Kasumi-1 (cell line): ENCODE measurements around the gene PHLDA3.

ENCODE experiments used
- DNase-seq, 2 experiments: peaks; one replicate each; lab custom pipeline; 2025; lab: John Stamatoyannopoulos, UW

Gene PHLDA3

GRCh38 chr1:201461645-201462441, 7.1 kb downstream of the PHLDA3 start:
- DNase-seq, result no peak

GRCh38 chr1:201460814-201461644, 8.0 kb downstream of the PHLDA3 start:
- no peak for DNase-seq

DNA sequence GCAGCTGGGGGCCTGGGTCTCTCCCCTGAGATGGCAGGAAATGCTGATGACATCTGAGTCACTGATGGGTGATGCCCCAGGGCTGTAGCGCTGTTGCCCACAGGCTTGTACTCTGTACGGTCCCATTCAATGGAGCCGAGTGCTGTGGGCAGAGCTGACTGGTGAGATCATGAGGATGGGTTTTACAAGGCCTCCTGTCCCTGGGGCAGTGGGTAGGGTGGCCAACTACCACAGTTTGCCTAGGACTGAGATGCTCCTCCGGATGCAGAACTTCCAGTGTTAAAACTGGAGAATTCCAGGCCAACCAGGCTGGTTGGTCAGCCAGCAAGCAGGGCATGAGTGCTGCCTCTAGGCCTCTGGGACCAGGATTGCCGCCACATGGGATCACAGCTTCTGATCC, 9.2 kb downstream of the PHLDA3 start:
- no peak for DNase-seq

DNA sequence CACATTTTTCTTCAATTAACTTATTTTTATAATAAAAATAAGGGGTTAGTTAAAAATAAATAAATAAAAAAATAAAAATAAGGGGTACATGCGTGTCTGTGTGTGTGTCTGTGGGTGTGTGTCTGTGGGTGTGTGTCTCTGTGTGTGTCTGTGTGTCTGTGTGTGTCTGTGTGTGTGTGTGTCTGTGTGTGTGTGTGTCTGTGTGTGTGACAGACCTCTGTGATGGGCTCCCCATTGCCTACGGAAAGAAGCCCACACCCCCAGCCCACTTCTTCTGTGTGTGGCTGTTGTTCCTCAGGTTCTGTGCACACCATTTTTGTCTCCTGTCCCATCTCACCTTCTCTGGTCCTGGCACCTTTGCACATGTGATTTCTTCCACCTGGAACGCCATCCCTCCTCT, 9.9 kb downstream of the PHLDA3 start:
- DNase-seq, result no peak

- DNase-seq, result no peak
Measured at GRCh38 chr1:201457508-201457960, 11.5 kb downstream of the PHLDA3 start.

DNA sequence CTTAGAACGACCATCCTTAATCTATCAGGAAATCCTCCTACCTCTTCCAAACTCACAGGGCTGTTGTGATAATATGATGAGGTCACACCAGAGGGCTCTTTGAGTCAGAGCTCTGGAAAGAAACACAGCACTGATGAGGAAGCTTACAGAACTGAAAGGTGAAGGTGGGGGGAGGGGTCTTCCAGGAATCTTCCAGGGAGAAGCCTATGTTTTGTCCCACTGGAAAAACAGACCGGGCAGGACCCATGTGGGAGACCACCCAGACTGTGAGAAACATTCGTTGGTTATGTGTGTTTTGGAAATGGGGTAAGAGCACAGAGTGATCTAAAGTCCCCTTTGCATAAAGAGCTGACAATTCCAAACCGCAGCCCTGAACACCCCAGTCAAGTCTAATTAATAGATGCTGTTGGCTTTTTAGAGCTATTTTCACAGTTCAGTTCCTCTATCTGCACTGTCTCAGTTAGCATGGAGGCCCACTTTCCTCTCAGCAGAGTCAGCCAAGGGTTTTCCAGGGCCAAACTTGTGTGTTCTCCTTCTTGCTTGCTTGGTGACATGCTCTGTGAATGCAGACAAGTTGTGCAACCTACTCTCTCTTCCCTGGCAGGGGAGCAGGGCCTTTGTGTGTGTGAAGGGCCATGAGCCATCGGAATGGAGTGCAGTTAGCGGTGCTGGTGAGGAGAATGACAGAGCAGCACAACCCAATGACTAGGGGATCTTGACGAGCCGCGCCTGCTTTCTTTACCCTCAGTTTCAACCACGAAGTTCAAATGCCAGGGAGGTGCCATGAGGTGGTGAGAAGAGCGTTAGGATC, 12.3 kb downstream of the PHLDA3 start:
- DNase-seq, result peak; percentile 14 to 28

GRCh38 chr1:201455098-201455497, 13.9 kb downstream of the PHLDA3 start:
- no peak for DNase-seq

GRCh38 chr1:201454608-201455007, 14.4 kb downstream of the PHLDA3 start:
- no peak for DNase-seq

DNA sequence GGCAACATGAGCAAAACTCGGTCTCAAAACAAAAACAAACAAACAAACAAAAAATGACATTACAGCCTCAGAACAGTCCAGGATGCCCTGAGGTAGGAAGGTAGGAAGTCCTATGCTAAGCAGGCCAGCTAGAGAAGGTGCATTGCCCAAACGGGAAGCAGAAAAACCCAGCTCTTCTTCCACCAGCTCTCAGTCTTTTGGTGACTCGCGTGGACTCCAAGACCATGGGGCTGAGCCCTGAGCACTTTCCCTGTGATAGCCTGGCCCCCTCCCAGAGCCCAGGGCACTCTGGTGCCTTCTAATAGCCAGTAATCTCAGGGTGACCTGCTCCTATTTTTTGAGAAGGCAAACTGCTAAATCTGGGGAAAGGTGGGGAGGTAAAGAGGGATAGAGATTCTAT, 16.1 kb downstream of the PHLDA3 start:
- DNase-seq, result no peak

- DNase-seq, result peak; percentile 38 to 53
Measured at GRCh38 chr1:201450721-201451291, 18.2 kb downstream of the PHLDA3 start.

GRCh38 chr1:201448990-201449389, 20.0 kb downstream of the PHLDA3 start:
- DNase-seq, result no peak

- peak; percentile 43 to 55 for DNase-seq
Measured at GRCh38 chr1:201447903-201448871, 20.8 kb downstream of the PHLDA3 start.

DNA sequence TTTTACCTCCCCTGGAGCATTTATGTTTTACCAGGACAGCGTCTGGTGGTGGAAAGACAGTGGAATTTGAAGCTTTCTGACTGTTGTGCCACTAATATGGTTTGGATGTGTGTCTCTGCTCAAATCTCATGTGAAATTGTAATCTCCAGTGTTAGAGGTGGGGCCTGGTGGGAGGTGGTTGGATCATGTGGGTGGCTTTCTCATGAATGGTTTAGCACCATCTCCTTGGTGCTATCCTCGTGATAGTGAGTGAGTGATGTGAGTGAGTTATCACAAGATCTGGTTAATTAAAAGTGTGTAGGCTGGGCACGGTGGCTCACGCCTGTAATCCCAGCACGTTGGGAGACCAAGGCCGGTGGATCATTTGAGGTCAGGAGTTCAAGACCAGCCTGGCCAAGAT, 23.7 kb downstream of the PHLDA3 start:
- no peak for DNase-seq

- DNase-seq, result peak; percentile 55 to 61
Measured at GRCh38 chr1:201444792-201445191, 24.2 kb downstream of the PHLDA3 start.

GRCh38 chr1:201443747-201444146, 25.2 kb downstream of the PHLDA3 start:
- DNase-seq, result no peak

- no peak for DNase-seq
Measured at GRCh38 chr1:201436969-201437368, 32.0 kb downstream of the PHLDA3 start.

DNA sequence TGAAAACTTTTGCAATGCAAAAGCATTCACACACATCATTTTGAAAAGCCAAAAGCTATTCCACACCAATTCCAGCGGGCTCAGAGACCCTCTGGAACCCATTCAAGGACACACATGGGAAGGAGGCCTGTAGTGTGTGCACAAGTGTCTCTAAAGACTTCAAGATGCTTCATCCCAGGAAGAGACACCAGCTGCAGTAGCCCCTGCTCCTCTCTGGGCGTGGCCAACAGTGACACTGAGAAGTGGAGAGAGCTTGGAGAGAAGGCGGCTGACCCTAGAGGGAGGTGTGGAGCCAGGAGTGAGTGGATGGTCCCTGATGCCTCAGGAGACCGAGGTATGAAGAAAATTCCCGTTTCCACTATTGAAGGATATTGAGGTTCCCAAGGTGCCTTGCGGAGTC, 32.6 kb downstream of the PHLDA3 start:
- DNase-seq, result peak in 1 of 2 experiments; percentile 3

- no peak for DNase-seq
Measured at GRCh38 chr1:201434266-201434665, 34.7 kb downstream of the PHLDA3 start.

GRCh38 chr1:201433609-201434008, 35.4 kb downstream of the PHLDA3 start:
- no peak for DNase-seq

GRCh38 chr1:201430776-201431175, 38.2 kb downstream of the PHLDA3 start:
- no peak for DNase-seq
